ENCODE data around the gene CD34. TPM values are rescaled to one million over a fixed set of nuclear protein-coding genes. Genes with fewer than 3 reads are reported as not detected.

CD34 gene
- total RNA-seq, 1 experiment from 2014 or later, result 0.35 TPM

- H3K9me3 Mint-ChIP-seq, result no peaks in the 10 kb centered on the region
- H4K91ac ChIP-seq (ENCODE audit: insufficient read length, low read depth, low read length), result no peak overlapping the region
- H3K14ac ChIP-seq (ENCODE audit: insufficient read depth, low read length), result no peak overlapping the region
- H3T11ph ChIP-seq (ENCODE audit: low read length), result no peak overlapping the region
- no peak overlapping the region for H2BK5ac ChIP-seq (ENCODE audit: insufficient read length, low read length)
- H3K4me2 ChIP-seq (ENCODE audit: insufficient read depth, insufficient read length, low read length), result no peak overlapping the region
- DNase-seq, result no peak
- no peaks in the 10 kb centered on the region for H3K36me3 Mint-ChIP-seq (ENCODE audit: insufficient read depth in 1 of 3, low read depth in 3 of 3)
- no peak overlapping the region for H3K56ac ChIP-seq (ENCODE audit: insufficient read length, low read depth, low read length)
- no peak overlapping the region for H4K5ac ChIP-seq (ENCODE audit: insufficient read length, low read depth, low read length)
- H3K4me1 Mint-ChIP-seq, result peaks cover 0 to 7% of the 10 kb centered on the region in 2 experiments
- no peaks in the 10 kb centered on the region for H3K9me3 ChIP-seq (ENCODE audit: control insufficient read depth, low read depth, low read length)
- H3K27me3 ChIP-seq (ENCODE audit: insufficient read depth, low read length), result peaks cover 2% of the 10 kb centered on the region; the same call in 1 of the 2 replicates
- H3K4me3 Mint-ChIP-seq, result no peak overlapping the region
- H3K79me1 ChIP-seq (ENCODE audit: insufficient read depth, low read depth, low read length, poor library complexity, severe bottlenecking), result no peaks in the 10 kb centered on the region
- no peak overlapping the region for H2BK20ac ChIP-seq (ENCODE audit: low read depth, low read length, poor library complexity, severe bottlenecking)
- H2BK120ac ChIP-seq (ENCODE audit: low read depth, low read length, poor library complexity, severe bottlenecking), result no peak overlapping the region
- no peaks in the 10 kb centered on the region for H3K23me2 ChIP-seq (ENCODE audit: insufficient read length, low read depth, low read length, poor library complexity, severe bottlenecking)
- H3K18ac ChIP-seq (ENCODE audit: insufficient read length, low read depth, low read length), result no peak overlapping the region
- no peak overlapping the region for H2AFZ ChIP-seq (ENCODE audit: low read length)
- H3K23ac ChIP-seq (ENCODE audit: insufficient read length, low read depth, low read length), result no peak overlapping the region
- no peak overlapping the region for H2BK15ac ChIP-seq (ENCODE audit: low read depth, low read length)
- no peak overlapping the region for H4K8ac ChIP-seq (replicated peaks; ENCODE audit: insufficient read length, low read depth, low read length)
- WGBS (ENCODE audit: extremely low coverage, insufficient read length, low lambda C conversion rate), result no CpG with 5 or more reads among the region's 4 CpGs
- H3K9ac ChIP-seq (ENCODE audit: extremely low read depth, insufficient read length, low read length), result no peak overlapping the region
- peaks cover 41% of the 10 kb centered on the region for H3K27me3 Mint-ChIP-seq (ENCODE audit: low read depth)
- TF ChIP-seq CTCF (conservative IDR thresholded peaks at IDR 0.05), result no peak
- no peaks in the 10 kb centered on the region for H3K79me2 ChIP-seq (ENCODE audit: insufficient read depth, low read length)
- no peak overlapping the region for H3K4ac ChIP-seq (ENCODE audit: low read depth, low read length)
- no peak overlapping the region; a peak in 1 of 7 replicates for H3K27ac Mint-ChIP-seq
- H2BK12ac ChIP-seq (ENCODE audit: insufficient read length, low read depth, low read length), result no peak overlapping the region
- no peak overlapping the region for H3K27ac ChIP-seq (ENCODE audit: insufficient read length, low read depth, low read length)
- no peak overlapping the region for H2AK5ac ChIP-seq (ENCODE audit: insufficient read length, low read length)
- no peaks in the 10 kb centered on the region for H3K4me1 ChIP-seq (ENCODE audit: insufficient read depth, low read length)
- H4K20me1 ChIP-seq (ENCODE audit: control insufficient read depth, insufficient read depth, insufficient read length), result no peaks in the 10 kb centered on the region
Measured at GRCh38 chr1:207952617-207953542, 42.0 kb upstream of the CD34 start.

Measured in H9 (cell line).